CD8-positive, alpha-beta memory T cell (primary cell): ENCODE measurements around the gene MAGI1. TPM values are rescaled to one million over a fixed set of nuclear protein-coding genes. Genes with fewer than 3 reads are reported as not detected.

ENCODE experiments used
- CTCF ChIA-PET: fragments of 350-600 bp; sonication (Branson Sonifier 250); formaldehyde crosslinking; loops from one replicate; lab custom pipeline; 2021; ENCODE audit warnings: antibody characterized with exemption; lab: Charles Lee
- POLR2A ChIA-PET: fragments of 350-600 bp; sonication (Branson Sonifier 250); formaldehyde crosslinking; loops from one replicate; lab custom pipeline; 2021; ENCODE audit warnings: antibody characterized with exemption; lab: Charles Lee
- DNase-seq, 5 donors: peaks; one replicate each; pipeline versions ENCODE4 v3.0.0 to v3.0.0-alpha.2; 2020 to 2022; ENCODE audit warnings: mixed read lengths in 1 of 5
- H3K27ac ChIP-seq: one replicate; pipeline ENCODE4 v1.7.0; 2013; ENCODE audit warnings: low read depth, mild to moderate bottlenecking, low read length, moderate library complexity
- H3K27me3 ChIP-seq: 2 replicates; pipeline ENCODE4 v1.7.0; 2013; ENCODE audit warnings: low read length, mild to moderate bottlenecking; ENCODE audit not compliant: insufficient read depth, poor library complexity, severe bottlenecking
- H3K36me3 ChIP-seq: 2 replicates; pipeline ENCODE4 v1.7.0; 2013; ENCODE audit warnings: mild to moderate bottlenecking, low read length, moderate library complexity; ENCODE audit not compliant: insufficient read depth
- H3K4me1 ChIP-seq: 2 replicates; pipeline ENCODE4 v1.7.0; 2013; ENCODE audit warnings: mild to moderate bottlenecking, low read length, moderate library complexity; ENCODE audit not compliant: insufficient read depth
- H3K4me3 ChIP-seq: 2 replicates; pipeline ENCODE4 v1.7.0; 2013; ENCODE audit warnings: mild to moderate bottlenecking, low read length
- H3K9me3 ChIP-seq: 2 replicates; pipeline ENCODE4 v1.7.0; 2013; ENCODE audit warnings: mild to moderate bottlenecking, low read length
- H3K27ac Mint-ChIP-seq, 8 donors: one replicate each; pipeline ENCODE4 v1.8.0; 2020 to 2021; ENCODE audit warnings: mixed read lengths in 8 of 8, mild to moderate bottlenecking in 6 of 8, inconsistent platforms in 3 of 8, moderate library complexity in 3 of 8
- H3K27me3 Mint-ChIP-seq, 2 donors: one replicate each; pipeline ENCODE4 v1.8.0; 2020 to 2021; ENCODE audit warnings: mixed read lengths in 2 of 2, mild to moderate bottlenecking in 1 of 2, moderate library complexity in 1 of 2
- H3K36me3 Mint-ChIP-seq, 3 donors: one replicate each; pipeline ENCODE4 v1.8.0; 2020 to 2021; ENCODE audit warnings: mixed read lengths in 3 of 3, inconsistent platforms in 1 of 3, mild to moderate bottlenecking in 1 of 3
- H3K4me1 Mint-ChIP-seq, 3 donors: one replicate each; pipeline ENCODE4 v1.8.0; 2020 to 2021; ENCODE audit warnings: mixed read lengths in 3 of 3, inconsistent platforms in 1 of 3, mild to moderate bottlenecking in 1 of 3
- H3K4me3 Mint-ChIP-seq, 7 donors: one replicate each; pipeline ENCODE4 v1.8.0; 2020 to 2021; ENCODE audit warnings: mixed read lengths in 7 of 7, mild to moderate bottlenecking in 6 of 7, moderate library complexity in 4 of 7, inconsistent platforms in 2 of 7
- H3K9me3 Mint-ChIP-seq, 5 donors: one replicate each; pipeline ENCODE4 v1.8.0; 2020 to 2022; ENCODE audit warnings: mixed read lengths in 5 of 5, mild to moderate bottlenecking in 3 of 5, moderate library complexity in 2 of 5, inconsistent platforms in 1 of 5
- polyA plus RNA-seq: library from polyadenylated mRNA; unstranded; fragments of 300-500 nt; fragmentation: Illumina TruSeq; gene quantifications from one replicate; pipeline ENCODE4 v1.2.3, GENCODE V29; 2021
- total RNA-seq, 2 experiments: library from RNA; stranded (reverse); gene quantifications; one replicate each; pipeline ENCODE4 v1.2.3, GENCODE V29; 2021

Gene MAGI1
- total and polyA plus RNA-seq, 3 experiments from 2014 or later = 0.15 to 0.42 TPM; not detected in 1

- no peak overlapping the region for H3K27ac ChIP-seq
- no peaks in the 10 kb centered on the region for H3K9me3 ChIP-seq
- Mint-ChIP-seq H3K4me1 (no peaks in the 10 kb centered on the region), H3K27me3 (no peaks in the 10 kb centered on the region), H3K36me3 (no peaks in the 10 kb centered on the region), H3K9me3 (peaks cover 0 to 10% (median 4%) of the 10 kb centered on the region in 5 donors), H3K27ac (no peak overlapping the region), H3K4me3 (no peak overlapping the region)
- ChIA-PET CTCF (no interaction called here), POLR2A (no interaction called here)
- H3K36me3 ChIP-seq = no peaks in the 10 kb centered on the region
- H3K27me3 ChIP-seq = no peaks in the 10 kb centered on the region
- no peaks in the 10 kb centered on the region for H3K4me1 ChIP-seq
- H3K4me3 ChIP-seq = no peak overlapping the region
- DNase-seq = no peak
Measured at GRCh38 chr3:65582012-65582717, 456.6 kb downstream of the MAGI1 start.

GRCh38 chr3:65581313-65581712 lies 457.4 kb downstream of the MAGI1 start:
- CTCF ChIA-PET = no interaction called here
- no peak overlapping the region for H3K27ac ChIP-seq
- peaks cover 0 to 14% (median 4%) of the 10 kb centered on the region in 5 donors for H3K9me3 Mint-ChIP-seq

GRCh38 chr3:65578861-65579260 lies 459.9 kb downstream of the MAGI1 start:
- H3K27ac Mint-ChIP-seq = no peak overlapping the region
- peaks cover 0 to 22% (median 2%) of the 10 kb centered on the region in 5 donors for H3K9me3 Mint-ChIP-seq
- H3K9me3 ChIP-seq = no peaks in the 10 kb centered on the region
- no peak for DNase-seq
- CTCF ChIA-PET = no interaction called here
- no peaks in the 10 kb centered on the region for H3K4me1 Mint-ChIP-seq
- no peaks in the 10 kb centered on the region for H3K27me3 Mint-ChIP-seq
- no peaks in the 10 kb centered on the region for H3K4me1 ChIP-seq
- no peak overlapping the region for H3K27ac ChIP-seq
- H3K27me3 ChIP-seq = no peaks in the 10 kb centered on the region
- no peaks in the 10 kb centered on the region for H3K36me3 ChIP-seq
- H3K4me3 Mint-ChIP-seq = no peak overlapping the region
- no peak overlapping the region for H3K4me3 ChIP-seq
- H3K36me3 Mint-ChIP-seq = no peaks in the 10 kb centered on the region
- POLR2A ChIA-PET = no interaction called here

More at GRCh38 chr3:65581313-65581712, 457.4 kb downstream of the MAGI1 start:
- Histone ChIP-seq H3K4me3 (no peak overlapping the region), H3K4me1 (no peaks in the 10 kb centered on the region), H3K36me3 (no peaks in the 10 kb centered on the region), H3K9me3 (no peaks in the 10 kb centered on the region), H3K27me3 (no peaks in the 10 kb centered on the region)
- POLR2A ChIA-PET = no interaction called here
- no peak for DNase-seq
- Mint-ChIP-seq H3K36me3 (no peaks in the 10 kb centered on the region), H3K4me3 (no peak overlapping the region), H3K4me1 (no peaks in the 10 kb centered on the region), H3K27me3 (no peaks in the 10 kb centered on the region), H3K27ac (no peak overlapping the region)

GRCh38 chr3:65577843-65578430 lies 460.8 kb downstream of the MAGI1 start:
- POLR2A ChIA-PET = no interaction called here
- Mint-ChIP-seq H3K27me3 (no peaks in the 10 kb centered on the region), H3K4me1 (no peaks in the 10 kb centered on the region), H3K36me3 (no peaks in the 10 kb centered on the region), H3K4me3 (no peak overlapping the region), H3K27ac (no peak overlapping the region), H3K9me3 (peaks cover 0 to 22% (median 2%) of the 10 kb centered on the region in 5 donors)
- Histone ChIP-seq H3K36me3 (no peaks in the 10 kb centered on the region), H3K27ac (no peak overlapping the region), H3K4me1 (no peaks in the 10 kb centered on the region), H3K9me3 (no peaks in the 10 kb centered on the region), H3K4me3 (no peak overlapping the region), H3K27me3 (no peaks in the 10 kb centered on the region)
- CTCF ChIA-PET = no interaction called here
- no peak for DNase-seq

GRCh38 chr3:65576966-65577365 lies 461.8 kb downstream of the MAGI1 start:
- no peak overlapping the region for H3K4me3 ChIP-seq
- POLR2A ChIA-PET = no interaction called here
- H3K27me3 ChIP-seq = no peaks in the 10 kb centered on the region
- no peaks in the 10 kb centered on the region for H3K36me3 Mint-ChIP-seq
- H3K27ac ChIP-seq = no peak overlapping the region
- CTCF ChIA-PET = no interaction called here
- DNase-seq = no peak
- H3K27me3 Mint-ChIP-seq = no peaks in the 10 kb centered on the region
- no peak overlapping the region for H3K4me3 Mint-ChIP-seq
- H3K9me3 ChIP-seq = no peaks in the 10 kb centered on the region
- no peaks in the 10 kb centered on the region for H3K36me3 ChIP-seq
- no peaks in the 10 kb centered on the region for H3K4me1 ChIP-seq
- peaks cover 0 to 22% (median 2%) of the 10 kb centered on the region in 5 donors for H3K9me3 Mint-ChIP-seq
- H3K4me1 Mint-ChIP-seq = no peaks in the 10 kb centered on the region
- no peak overlapping the region for H3K27ac Mint-ChIP-seq

GRCh38 chr3:65576228-65576627 lies 462.5 kb downstream of the MAGI1 start:
- H3K27me3 Mint-ChIP-seq = no peaks in the 10 kb centered on the region
- Histone ChIP-seq H3K27ac (no peak overlapping the region), H3K9me3 (no peaks in the 10 kb centered on the region), H3K36me3 (no peaks in the 10 kb centered on the region), H3K4me1 (no peaks in the 10 kb centered on the region), H3K4me3 (no peak overlapping the region), H3K27me3 (no peaks in the 10 kb centered on the region)
- ChIA-PET POLR2A (no interaction called here), CTCF (no interaction called here)
- H3K36me3 Mint-ChIP-seq = no peaks in the 10 kb centered on the region
- no peak overlapping the region for H3K4me3 Mint-ChIP-seq
- H3K27ac Mint-ChIP-seq = no peak overlapping the region
- H3K9me3 Mint-ChIP-seq = peaks cover 0 to 22% (median 2%) of the 10 kb centered on the region in 5 donors
- no peaks in the 10 kb centered on the region for H3K4me1 Mint-ChIP-seq
- no peak for DNase-seq

- Mint-ChIP-seq H3K9me3 (peaks cover 0 to 18% (median 2%) of the 10 kb centered on the region in 5 donors), H3K27me3 (no peaks in the 10 kb centered on the region), H3K4me1 (no peaks in the 10 kb centered on the region), H3K27ac (no peak overlapping the region), H3K4me3 (no peak overlapping the region), H3K36me3 (no peaks in the 10 kb centered on the region)
- CTCF ChIA-PET = no interaction called here
- POLR2A ChIA-PET = no interaction called here
- Histone ChIP-seq H3K9me3 (no peaks in the 10 kb centered on the region), H3K27ac (no peak overlapping the region), H3K36me3 (no peaks in the 10 kb centered on the region), H3K4me1 (no peaks in the 10 kb centered on the region), H3K27me3 (no peaks in the 10 kb centered on the region), H3K4me3 (no peak overlapping the region)
- no peak for DNase-seq
Measured at GRCh38 chr3:65575376-65575840, 463.3 kb downstream of the MAGI1 start.

GRCh38 chr3:65573548-65574116 lies 465.1 kb downstream of the MAGI1 start:
- no peak overlapping the region for H3K4me3 ChIP-seq
- no peaks in the 10 kb centered on the region for H3K27me3 ChIP-seq
- no peak for DNase-seq
- H3K4me1 Mint-ChIP-seq = no peaks in the 10 kb centered on the region
- H3K27ac Mint-ChIP-seq = no peak overlapping the region
- H3K9me3 Mint-ChIP-seq = peaks cover 0 to 12% (median under 1%) of the 10 kb centered on the region in 5 donors
- no peak overlapping the region for H3K27ac ChIP-seq
- POLR2A ChIA-PET = no interaction called here
- no peaks in the 10 kb centered on the region for H3K36me3 ChIP-seq
- H3K4me1 ChIP-seq = no peaks in the 10 kb centered on the region
- no peaks in the 10 kb centered on the region for H3K27me3 Mint-ChIP-seq
- H3K4me3 Mint-ChIP-seq = no peak overlapping the region
- H3K36me3 Mint-ChIP-seq = no peaks in the 10 kb centered on the region
- CTCF ChIA-PET = no interaction called here
- no peaks in the 10 kb centered on the region for H3K9me3 ChIP-seq
